ENCODE data around the gene SRGAP3. TPM values are rescaled to one million over a fixed set of nuclear protein-coding genes. Genes with fewer than 3 reads are reported as not detected.

The SRGAP3 gene
- total RNA-seq, 4 donors from 2014 or later: 7.5 to 33.8 (median 16.0) TPM

DNA sequence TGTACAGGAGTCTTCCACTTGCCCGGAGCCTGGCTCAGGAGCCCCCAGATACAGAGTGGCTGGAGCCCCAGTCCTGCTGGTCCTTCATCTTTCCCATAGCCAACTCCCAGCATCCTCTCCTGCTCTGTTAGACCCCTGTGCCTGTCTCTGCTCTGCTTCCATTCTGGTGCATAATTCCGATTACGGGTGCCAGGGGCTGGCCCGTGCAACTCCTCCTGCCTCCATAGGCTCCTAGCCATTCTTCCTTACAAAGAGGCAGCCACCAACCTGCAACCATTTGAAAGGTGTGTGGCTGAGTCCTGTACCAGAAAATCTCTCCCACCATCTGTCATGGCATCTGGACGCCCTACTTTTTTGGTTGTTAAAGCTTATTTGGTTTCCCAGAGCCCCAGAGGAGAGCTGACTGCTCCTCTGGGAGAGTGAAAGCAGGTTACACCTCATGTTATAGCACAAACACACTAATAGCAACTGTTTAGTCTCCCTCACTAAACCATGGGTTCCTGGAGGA is 281.0 kb downstream of the SRGAP3 start:
- no peak overlapping the region for H3K4me3 ChIP-seq
- no peaks in the 10 kb centered on the region for H3K27me3 ChIP-seq
- no peak overlapping the region for H3K27ac ChIP-seq
- H3K4me1 ChIP-seq: peaks cover 2 to 34% (median 19%) of the 10 kb centered on the region in 4 donors
- no peaks in the 10 kb centered on the region for H3K9me3 ChIP-seq
- in situ Hi-C loops (cut with MboI; ENCODE audit: low pct_ligation_motif_present in 1 of 4, low pct_unique_long_range_greater_than_20kb in 1 of 4, low sequenced_read_pairs in 3 of 4): no loop called here
- TF ChIP-seq POLR2A (IDR thresholded peaks at IDR 0.05) (no peak), EP300 (IDR thresholded peaks at IDR 0.05; ENCODE audit: low read depth) (no peak), POLR2AphosphoS5 (IDR thresholded peaks at IDR 0.05) (no peak)
- TF ChIP-seq, protein P1, sequence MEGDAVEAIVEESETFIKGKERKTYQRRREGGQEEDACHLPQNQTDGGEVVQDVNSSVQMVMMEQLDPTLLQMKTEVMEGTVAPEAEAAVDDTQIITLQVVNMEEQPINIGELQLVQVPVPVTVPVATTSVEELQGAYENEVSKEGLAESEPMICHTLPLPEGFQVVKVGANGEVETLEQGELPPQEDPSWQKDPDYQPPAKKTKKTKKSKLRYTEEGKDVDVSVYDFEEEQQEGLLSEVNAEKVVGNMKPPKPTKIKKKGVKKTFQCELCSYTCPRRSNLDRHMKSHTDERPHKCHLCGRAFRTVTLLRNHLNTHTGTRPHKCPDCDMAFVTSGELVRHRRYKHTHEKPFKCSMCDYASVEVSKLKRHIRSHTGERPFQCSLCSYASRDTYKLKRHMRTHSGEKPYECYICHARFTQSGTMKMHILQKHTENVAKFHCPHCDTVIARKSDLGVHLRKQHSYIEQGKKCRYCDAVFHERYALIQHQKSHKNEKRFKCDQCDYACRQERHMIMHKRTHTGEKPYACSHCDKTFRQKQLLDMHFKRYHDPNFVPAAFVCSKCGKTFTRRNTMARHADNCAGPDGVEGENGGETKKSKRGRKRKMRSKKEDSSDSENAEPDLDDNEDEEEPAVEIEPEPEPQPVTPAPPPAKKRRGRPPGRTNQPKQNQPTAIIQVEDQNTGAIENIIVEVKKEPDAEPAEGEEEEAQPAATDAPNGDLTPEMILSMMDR (IDR thresholded peaks at IDR 0.05): no peak
- intact Hi-C loops (cut with DNase I; ENCODE audit: low total_unique reads): no loop called here
- H3K36me3 ChIP-seq: no peaks in the 10 kb centered on the region
- no peak for DNase-seq
- 83 to 87% methylated on average over 3 to 5 of the region's 5 CpGs for WGBS, 2 donors (ENCODE audit: low coverage in 1 of 2)

DNA sequence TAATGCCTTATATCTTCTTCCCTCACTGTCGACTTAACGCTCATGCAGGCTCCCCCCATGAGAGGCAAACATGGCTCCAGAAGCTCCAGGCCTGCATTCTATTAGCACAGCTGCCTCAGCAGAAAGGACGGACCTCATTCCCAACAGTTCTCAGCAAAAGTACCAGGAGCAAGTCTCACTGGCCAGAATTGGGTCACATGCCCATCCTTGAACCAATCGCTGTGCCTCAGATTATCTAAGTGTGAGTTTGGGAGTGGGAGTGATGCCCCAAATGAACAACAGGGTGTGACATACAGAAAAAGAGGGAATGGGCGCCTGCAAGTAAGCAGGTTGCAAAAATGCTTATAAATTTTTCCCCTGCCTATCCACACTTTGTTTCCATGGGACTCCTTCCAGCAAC is 281.9 kb downstream of the SRGAP3 start:
- Histone ChIP-seq H3K27ac (no peak overlapping the region), H3K4me1 (peaks cover 2 to 37% (median 22%) of the 10 kb centered on the region in 4 donors), H3K27me3 (no peaks in the 10 kb centered on the region), H3K36me3 (no peaks in the 10 kb centered on the region), H3K4me3 (no peak overlapping the region), H3K9me3 (no peaks in the 10 kb centered on the region)
- 75 to 88% methylated on average over 2 to 5 of the region's 5 CpGs for WGBS, 2 donors (ENCODE audit: low coverage in 1 of 2)
- no peak for DNase-seq
- intact Hi-C loops (cut with DNase I; ENCODE audit: low total_unique reads): no loop called here
- in situ Hi-C loops (cut with MboI; ENCODE audit: low pct_ligation_motif_present in 1 of 4, low pct_unique_long_range_greater_than_20kb in 1 of 4, low sequenced_read_pairs in 3 of 4): no loop called here
- TF ChIP-seq POLR2AphosphoS5 (IDR thresholded peaks at IDR 0.05): no peak
- TF ChIP-seq POLR2A (IDR thresholded peaks at IDR 0.05): no peak
- TF ChIP-seq, protein P1 (IDR thresholded peaks at IDR 0.05): no peak
- no peak for TF ChIP-seq EP300 (IDR thresholded peaks at IDR 0.05; ENCODE audit: low read depth)

DNA sequence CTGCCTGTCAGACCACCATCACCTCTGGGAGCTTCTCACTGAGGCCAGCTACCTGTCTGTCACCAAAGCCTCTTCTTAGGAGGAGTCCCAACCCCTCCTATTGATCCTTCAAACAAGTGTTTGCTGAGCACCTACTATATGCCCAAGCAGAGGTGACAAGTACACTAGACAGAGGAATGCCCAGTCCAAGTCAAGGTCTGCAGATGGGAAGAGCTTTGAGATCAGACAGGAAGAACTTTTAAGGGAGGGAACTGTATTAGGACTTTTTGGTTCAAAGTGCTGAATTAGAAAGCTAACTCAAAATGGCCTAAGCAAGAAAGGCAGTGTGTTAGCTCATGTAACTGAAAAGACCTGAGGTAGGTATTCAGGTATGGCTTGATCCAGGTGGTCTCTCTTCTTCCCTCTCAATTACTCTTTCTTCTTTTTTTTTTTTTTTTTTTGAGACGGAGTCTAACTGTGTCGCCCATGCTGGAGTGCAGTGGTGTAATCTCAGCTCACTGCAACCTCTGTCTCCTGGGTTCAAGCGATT is 282.6 kb downstream of the SRGAP3 start:
- DNase-seq: no peak
- intact Hi-C loops (cut with DNase I; ENCODE audit: low total_unique reads): no loop called here
- no peak overlapping the region for H3K4me3 ChIP-seq
- in situ Hi-C loops (cut with MboI; ENCODE audit: low pct_ligation_motif_present in 1 of 4, low pct_unique_long_range_greater_than_20kb in 1 of 4, low sequenced_read_pairs in 3 of 4): no loop called here
- TF ChIP-seq POLR2A (IDR thresholded peaks at IDR 0.05) (no peak), EP300 (IDR thresholded peaks at IDR 0.05; ENCODE audit: low read depth) (no peak), POLR2AphosphoS5 (IDR thresholded peaks at IDR 0.05) (no peak)
- no peaks in the 10 kb centered on the region for H3K27me3 ChIP-seq
- peak overlapping the region; percentile 84 to 91 (median 87) for H3K27ac ChIP-seq
- WGBS, 2 donors (ENCODE audit: low coverage in 1 of 2): 98 to 100% methylated on average over 1 to 3 of the region's 3 CpGs
- no peaks in the 10 kb centered on the region for H3K9me3 ChIP-seq
- peaks cover 2 to 44% (median 28%) of the 10 kb centered on the region in 4 donors for H3K4me1 ChIP-seq
- H3K36me3 ChIP-seq: no peaks in the 10 kb centered on the region

DNA sequence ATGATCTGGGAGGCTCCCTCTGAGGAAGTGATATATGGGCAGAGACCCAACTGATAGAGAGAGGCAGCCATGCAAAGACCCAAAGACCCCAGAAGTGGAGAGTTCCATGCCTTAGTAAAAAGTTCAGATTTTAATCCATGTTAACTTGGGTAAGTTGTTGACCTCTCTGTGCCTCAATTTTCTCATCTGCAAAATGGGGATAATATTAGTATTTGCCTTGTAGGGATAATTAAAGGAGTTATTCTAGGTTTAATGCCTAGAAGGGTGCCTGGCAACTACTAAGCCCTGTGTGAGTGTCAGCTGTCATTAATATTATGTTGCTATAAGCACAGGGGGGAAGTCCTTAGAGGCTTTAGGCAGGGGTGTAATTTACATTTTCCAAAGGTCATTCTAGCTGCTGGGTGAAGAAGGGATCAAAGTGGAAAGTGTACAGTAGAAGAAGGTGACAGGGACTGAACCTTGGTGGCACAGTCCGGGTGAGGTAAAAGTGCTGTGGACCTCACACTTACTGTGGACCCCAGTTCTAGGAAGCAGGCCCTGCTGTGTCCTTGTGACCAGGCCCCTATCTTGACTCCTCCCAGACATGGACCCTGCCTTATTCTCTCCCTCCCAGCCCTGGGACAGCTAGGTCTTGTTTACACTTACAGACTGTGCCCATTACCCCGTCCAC is 283.2 kb downstream of the SRGAP3 start:
- peak overlapping the region; percentile 84 to 91 (median 87) for H3K27ac ChIP-seq
- 79% methylated on average over 2 of the region's 2 CpGs; no CpG with 5 or more reads in 1 of the 2 donors for WGBS, 2 donors (ENCODE audit: low coverage in 1 of 2)
- in situ Hi-C loops (cut with MboI; ENCODE audit: low pct_ligation_motif_present in 1 of 4, low pct_unique_long_range_greater_than_20kb in 1 of 4, low sequenced_read_pairs in 3 of 4): no loop called here

More for the DNA sequence above, 283.2 kb downstream of the SRGAP3 start:
- Histone ChIP-seq H3K36me3 (no peaks in the 10 kb centered on the region), H3K27me3 (no peaks in the 10 kb centered on the region), H3K9me3 (no peaks in the 10 kb centered on the region), H3K4me1 (peaks cover 2 to 46% (median 28%) of the 10 kb centered on the region in 4 donors), H3K4me3 (no peak overlapping the region)
- intact Hi-C loops (cut with DNase I; ENCODE audit: low total_unique reads): no loop called here
- TF ChIP-seq, protein P1 (IDR thresholded peaks at IDR 0.05): no peak
- TF ChIP-seq POLR2A (IDR thresholded peaks at IDR 0.05) (no peak), POLR2AphosphoS5 (IDR thresholded peaks at IDR 0.05) (no peak), EP300 (IDR thresholded peaks at IDR 0.05; ENCODE audit: low read depth) (no peak)
- no peak for DNase-seq
